IMR-90 (cell line): ENCODE measurements around the gene CDT1. TPM values are rescaled to one million over a fixed set of nuclear protein-coding genes. Genes with fewer than 3 reads are reported as not detected.

ENCODE experiments used
- ATAC-seq: fragments of 200-7000 bp; cut with Tn5 transposase; 2 replicates; pipeline ENCODE4 v1.9.1; 2020; ENCODE audit warnings: low read depth, mild to moderate bottlenecking, moderate library complexity
- BruUV-seq: library from RNA; stranded (reverse); fragments of 400-500 nt; replicated peaks from 2 replicates; lab custom pipeline; 2021; lab: Mats Ljungman, UMichigan
- CTCF ChIA-PET: fragments of 300-600 bp; formaldehyde crosslinking; extraction: SDS; loops from one replicate; lab custom pipeline; 2021; ENCODE audit warnings: antibody characterized with exemption; lab: Yijun Ruan, JAX
- POLR2A ChIA-PET: fragments of 300-600 bp; sonication (Branson Sonifier 250); formaldehyde crosslinking; loops from one replicate; lab custom pipeline; 2022; ENCODE audit warnings: antibody characterized with exemption; ENCODE audit not compliant: unreplicated experiment; lab: Charles Lee
- DNase-seq: peaks from one replicate; pipeline ENCODE4 v3.0.0; 2013
- H2AFZ ChIP-seq: replicated peaks from 2 replicates; pipeline ENCODE3; 2013; ENCODE audit warnings: low read length, mild to moderate bottlenecking; ENCODE audit not compliant: poor library complexity
- H2AK5ac ChIP-seq: 2 replicates; pipeline ENCODE4 v1.6.1; 2013; ENCODE audit warnings: low read depth, low read length, inconsistent platforms
- H2AK9ac ChIP-seq: replicated peaks from 2 replicates; pipeline ENCODE3; 2013; ENCODE audit warnings: mild to moderate bottlenecking, low read depth, low read length, moderate library complexity; ENCODE audit not compliant: poor library complexity
- H2BK120ac ChIP-seq: 2 replicates; pipeline ENCODE4 v1.6.1; 2013; ENCODE audit warnings: low read depth, low read length, inconsistent platforms
- H2BK15ac ChIP-seq: 3 replicates; pipeline ENCODE4 v1.6.1; 2013; ENCODE audit warnings: low read depth, low read length, inconsistent platforms
- H2BK20ac ChIP-seq: 2 replicates; pipeline ENCODE4 v1.6.1; 2013; ENCODE audit warnings: low read depth, mild to moderate bottlenecking, inconsistent platforms, low read length, moderate library complexity
- H2BK5ac ChIP-seq: 2 replicates; pipeline ENCODE4 v1.6.1; 2013; ENCODE audit warnings: mild to moderate bottlenecking, low read depth, low read length, inconsistent platforms; ENCODE audit not compliant: poor library complexity, severe bottlenecking
- H3K14ac ChIP-seq: replicated peaks from 2 replicates; pipeline ENCODE4 v1.6.1; 2013; ENCODE audit warnings: low read depth, low read length, inconsistent platforms
- H3K18ac ChIP-seq: 2 replicates; pipeline ENCODE4 v1.6.1; 2013; ENCODE audit warnings: low read depth, low read length, control low read depth
- H3K23ac ChIP-seq: 2 replicates; pipeline ENCODE4 v1.6.1; 2013; ENCODE audit warnings: low read depth, low read length, inconsistent platforms
- H3K27ac ChIP-seq: 2 replicates; pipeline ENCODE4 v1.5.1; 2013; ENCODE audit warnings: mild to moderate bottlenecking, control low read depth, low read length; ENCODE audit not compliant: insufficient read depth
- H3K27me3 ChIP-seq: 2 replicates; pipeline ENCODE4 v1.6.1; 2013; ENCODE audit warnings: low read length; ENCODE audit not compliant: control insufficient read depth, insufficient read depth
- H3K36me3 ChIP-seq: 2 replicates; pipeline ENCODE4 v1.6.1; 2013; ENCODE audit warnings: low read length, mixed read lengths; ENCODE audit not compliant: control insufficient read depth, insufficient read depth
- H3K4ac ChIP-seq: 2 replicates; pipeline ENCODE4 v1.6.1; 2013; ENCODE audit warnings: low read depth, low read length, inconsistent platforms
- H3K4me1 ChIP-seq: 2 replicates; pipeline ENCODE4 v1.6.1; 2013; ENCODE audit warnings: low read length, mixed read lengths; ENCODE audit not compliant: control insufficient read depth, insufficient read depth
- H3K4me2 ChIP-seq: 2 replicates; pipeline ENCODE4 v1.6.1; 2013; ENCODE audit warnings: low read depth, mild to moderate bottlenecking, control low read depth, low read length, moderate library complexity
- H3K4me3 ChIP-seq: 2 replicates; pipeline ENCODE4 v1.5.1; 2013; ENCODE audit warnings: low read depth, mild to moderate bottlenecking, control low read depth, low read length, moderate library complexity; ENCODE audit not compliant: insufficient read depth
- H3K56ac ChIP-seq: 2 replicates; pipeline ENCODE4 v1.6.1; 2013; ENCODE audit warnings: low read length, inconsistent platforms; ENCODE audit not compliant: insufficient read depth; ENCODE audit errors: extremely low read depth
- H3K79me1 ChIP-seq, 2 experiments: 2 replicates each; pipeline ENCODE4 v1.6.1; 2013; ENCODE audit warnings: low read length in 2 of 2, inconsistent platforms in 1 of 2, low read depth in 1 of 2
- H3K9ac ChIP-seq: 2 replicates; pipeline ENCODE4 v1.6.1; 2013; ENCODE audit warnings: low read depth, low read length, control low read depth
- H3K9me1 ChIP-seq: 2 replicates; pipeline ENCODE4 v1.6.1; 2013; ENCODE audit warnings: low read length, inconsistent platforms; ENCODE audit not compliant: insufficient read depth
- H3K9me3 ChIP-seq: 2 replicates; pipeline ENCODE4 v1.6.1; 2013; ENCODE audit warnings: low read length; ENCODE audit not compliant: control insufficient read depth, insufficient read depth
- H4K20me1 ChIP-seq: 2 replicates; pipeline ENCODE4 v1.6.1; 2013; ENCODE audit warnings: low read length, inconsistent platforms; ENCODE audit not compliant: insufficient read depth
- H4K5ac ChIP-seq: 2 replicates; pipeline ENCODE4 v1.6.1; 2013; ENCODE audit warnings: mild to moderate bottlenecking, low read depth, low read length, control low read depth
- H4K8ac ChIP-seq, 2 experiments: 2 replicates each; pipeline ENCODE4 v1.6.1; 2013; ENCODE audit warnings: low read depth in 2 of 2, low read length in 2 of 2, control low read depth in 1 of 2, inconsistent platforms in 1 of 2
- H4K91ac ChIP-seq: 2 replicates; pipeline ENCODE4 v1.6.1; 2013; ENCODE audit warnings: low read depth, low read length, inconsistent platforms; ENCODE audit not compliant: insufficient read depth
- BHLHE40 ChIP-seq: fragments of 150-350 bp; IDR thresholded peaks from 2 replicates; pipeline ENCODE4 v1.6.1; 2016; ENCODE audit warnings: mild to moderate bottlenecking, low read depth, low read length
- CEBPB ChIP-seq: IDR thresholded peaks from 2 replicates; pipeline ENCODE4 v1.6.1; 2012; ENCODE audit warnings: low read depth, low read length, improper control_type of control experiment
- CHD1 ChIP-seq: IDR thresholded peaks from 2 replicates; pipeline ENCODE4 v1.6.1; 2012; ENCODE audit warnings: low read depth, low read length, improper control_type of control experiment
- FOS ChIP-seq: fragments of 150-350 bp; IDR thresholded peaks from 2 replicates; pipeline ENCODE4 v1.6.1; 2016; ENCODE audit warnings: low read depth, low read length
- MAFK ChIP-seq: IDR thresholded peaks from 2 replicates; pipeline ENCODE4 v1.6.1; 2012; ENCODE audit warnings: low read depth, low read length, improper control_type of control experiment
- NFE2L2 ChIP-seq: fragments of 150-350 bp; IDR thresholded peaks from 2 replicates; pipeline ENCODE4 v1.6.1; 2016; ENCODE audit warnings: low read depth, mild to moderate bottlenecking, low read length
- POLR2A ChIP-seq: IDR thresholded peaks from 2 replicates; pipeline ENCODE4 v1.6.1; 2012; ENCODE audit warnings: mild to moderate bottlenecking, low read depth, low read length
- RAD21 ChIP-seq: IDR thresholded peaks from 2 replicates; pipeline ENCODE4 v1.6.1; 2012; ENCODE audit warnings: low read length, improper control_type of control experiment
- RCOR1 ChIP-seq: IDR thresholded peaks from 2 replicates; pipeline ENCODE4 v1.6.1; 2012; ENCODE audit warnings: mild to moderate bottlenecking, low read length, improper control_type of control experiment; ENCODE audit not compliant: insufficient replicate concordance
- RFX5 ChIP-seq: IDR thresholded peaks from 2 replicates; pipeline ENCODE4 v1.8.0; 2012; ENCODE audit warnings: low read depth, mild to moderate bottlenecking, low read length, moderate library complexity
- WGBS, 2 experiments: methylation state at CpG; one replicate each; pipeline versions ENCODE4 v1.1.5 to v1.1.7; 2013; ENCODE audit warnings: missing lambda C conversion rate in 2 of 2; ENCODE audit not compliant: insufficient read length in 1 of 2; ENCODE audit errors: extremely low coverage in 2 of 2; 5-methylcytosine and 5-hydroxymethylcytosine counted together
- dilution Hi-C: fragments of 300-500 bp; cut with HindIII; formaldehyde crosslinking; loops from one replicate; pipeline ENCODE4 v1.14.3; 2018; ENCODE audit warnings: low sequenced_read_pairs; ENCODE audit not compliant: unreplicated experiment
- in situ Hi-C: fragments of 300-500 bp; cut with MboI; formaldehyde crosslinking; loops from 3 replicates; pipeline ENCODE4 v1.14.3; 2019; ENCODE audit warnings: low sequenced_read_pairs, inconsistent platforms, mixed read lengths
- intact Hi-C: fragments of 100-400 bp; cut with micrococcal nuclease; formaldehyde crosslinking; loops from 2 replicates; pipeline ENCODE4 v1.10.0; 2022
- polyA plus RNA-seq, 3 experiments: library from polyadenylated mRNA; depleted of rRNA; stranded (reverse); fragments of >200 nt; gene quantifications; 2 replicates each; pipeline ENCODE4 v1.2.3, GENCODE V29; 2012; ENCODE audit warnings: low replicate concordance in 1 of 3
- total RNA-seq: library from RNA; depleted of rRNA; stranded (reverse); fragments of >200 nt; gene quantifications from 2 replicates; pipeline ENCODE4 v1.2.3, GENCODE V29; 2012
- TF ChIP-seq, protein P1 (sequence below): fragments of 150-350 bp; IDR thresholded peaks from 2 replicates; pipeline ENCODE4 v1.6.1; 2017; ENCODE audit warnings: mild to moderate bottlenecking, antibody characterized with exemption, low read length, low read depth
- TF ChIP-seq, protein P2 (sequence below): fragments of 150-350 bp; IDR thresholded peaks from 2 replicates; pipeline ENCODE4 v1.6.1; 2016; ENCODE audit warnings: low read depth, mild to moderate bottlenecking, low read length, moderate library complexity, borderline replicate concordance

CDT1 gene
- total and polyA plus RNA-seq, 2 of the 4 experiments (the other 2 are of a cell fraction) = 3.2 to 11.8 TPM

DNA sequence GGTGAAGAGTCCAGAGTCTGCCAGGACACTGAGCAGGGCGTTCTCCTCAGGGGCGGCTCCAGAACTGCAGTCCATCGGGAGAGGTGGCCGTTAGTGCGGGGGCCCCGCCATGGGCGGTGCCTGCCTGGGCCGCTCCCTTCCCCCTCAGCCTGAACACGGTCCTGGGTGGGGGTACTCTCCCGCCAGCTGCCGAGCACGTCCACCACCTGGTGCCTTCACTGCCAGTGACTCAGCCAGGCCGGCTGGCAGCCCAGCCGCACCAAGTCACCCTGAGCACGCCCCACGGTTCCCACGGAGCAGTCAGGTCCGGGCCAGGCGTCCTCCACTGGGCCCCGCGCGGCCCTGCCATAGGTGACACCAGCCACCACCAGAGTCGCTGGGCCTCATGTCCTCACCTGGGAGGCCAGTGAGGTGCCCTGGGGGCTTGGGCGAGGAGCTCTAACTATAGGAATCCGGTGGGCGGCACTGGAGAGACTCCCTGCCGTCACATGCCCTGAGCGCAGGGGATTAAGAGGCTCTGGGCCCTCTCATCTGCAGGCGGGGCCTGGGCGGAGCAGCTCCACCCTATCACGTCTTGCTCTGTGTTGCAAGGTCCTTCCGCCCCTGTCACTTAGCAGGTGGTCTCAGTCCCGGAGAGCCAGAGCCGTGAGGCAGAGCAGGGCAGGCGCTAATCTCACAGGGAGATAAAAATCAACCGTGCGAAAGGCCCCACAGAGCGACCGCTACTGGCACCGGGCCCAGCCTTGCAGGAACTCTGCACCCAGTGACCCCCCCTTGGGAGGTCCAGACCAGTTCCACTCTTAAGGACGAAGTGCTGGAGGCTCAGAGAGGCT, 32.9 kb upstream of the CDT1 start (continued):
- TF ChIP-seq RFX5 (no peak), MAFK (no peak), NFE2L2 (no peak)

DNA sequence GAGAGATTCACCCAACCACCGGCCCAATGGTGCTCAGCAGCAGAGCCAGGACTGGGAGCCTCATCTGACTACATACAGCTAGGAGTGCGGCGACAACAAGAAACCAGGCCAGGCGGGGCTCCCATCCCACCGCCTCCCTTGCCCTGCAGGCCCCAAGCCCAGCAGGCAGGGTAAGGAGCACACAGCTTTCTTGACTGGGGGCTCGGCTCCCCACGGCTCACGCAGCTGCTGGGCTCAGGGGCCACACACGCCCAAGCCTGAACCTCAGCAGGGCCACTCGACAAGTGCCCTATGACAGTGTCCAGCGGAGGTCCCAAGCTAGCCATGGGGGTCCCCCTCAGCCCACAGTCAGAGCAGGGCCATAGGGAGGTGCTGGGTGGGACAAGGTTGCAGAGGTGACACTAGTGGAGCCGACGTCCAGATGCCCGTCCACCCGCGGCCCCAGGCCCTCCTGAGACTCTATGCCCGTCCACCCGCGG, 32.3 kb upstream of the CDT1 start:
- dilution Hi-C loops = no loop called here
- H2BK15ac ChIP-seq = no peak overlapping the region
- in situ Hi-C loops = no loop called here
- peak overlapping the region; percentile 35 for H3K23ac ChIP-seq
- H3K9ac ChIP-seq = peak overlapping the region; percentile 4; the same call in 1 of the 2 replicates
- peak overlapping the region; percentile 81 for H2BK5ac ChIP-seq
- peak overlapping the region; percentile 53 for H4K5ac ChIP-seq
- no peak overlapping the region for H3K4me3 ChIP-seq
- H3K27ac ChIP-seq = peak overlapping the region; percentile 65
- peaks cover 15 to 86% of the 10 kb centered on the region in 2 experiments for H3K79me1 ChIP-seq
- intact Hi-C loops = no loop called here
- ChIA-PET POLR2A (no interaction called here), CTCF (interaction anchor here (1.4 to 1.5 kb wide), 2 partner anchors 16 to 34 kb away, joined by 3 to 4 read pairs; no protein-coding TSS in a partner anchor)
- peaks cover 93% of the 10 kb centered on the region for H4K20me1 ChIP-seq
- H2BK120ac ChIP-seq = peak overlapping the region; percentile 65
- no peak overlapping the region for H2BK20ac ChIP-seq
- peak overlapping the region; percentile 49; the same call in 1 of the 2 replicates for H4K91ac ChIP-seq
- H2AFZ ChIP-seq = peak overlapping the region; percentile 13
- peak overlapping the region; percentile 99 for H2AK9ac ChIP-seq
- H3K56ac ChIP-seq = no peak overlapping the region
- WGBS, 2 experiments = 86% methylated on average over 4 of the region's 19 CpGs; no CpG with 5 or more reads in 1 of the 2 experiments
- no peaks in the 10 kb centered on the region for H3K36me3 ChIP-seq
- H3K9me3 ChIP-seq = no peaks in the 10 kb centered on the region
- H3K4me2 ChIP-seq = peak overlapping the region; percentile 54
- H3K4me1 ChIP-seq = peaks cover 62% of the 10 kb centered on the region
- peak overlapping the region; percentile 70 for H3K14ac ChIP-seq
- H3K27me3 ChIP-seq = no peaks in the 10 kb centered on the region
- no TSS peak for BruUV-seq
- H2AK5ac ChIP-seq = peak overlapping the region; percentile 95
- H3K9me1 ChIP-seq = peaks cover 40% of the 10 kb centered on the region
- DNase-seq = no peak
- H3K18ac ChIP-seq = peak overlapping the region; percentile 35; the same call in 1 of the 2 replicates
- H3K4ac ChIP-seq = peak overlapping the region; percentile 91
- ATAC-seq = no peak
- peak overlapping the region in 1 of 2 experiments; percentile 46; a peak in 2 of 4 replicates for H4K8ac ChIP-seq
- no peak for TF ChIP-seq BHLHE40
- TF ChIP-seq MAFK = no peak
- no peak for TF ChIP-seq FOS
- TF ChIP-seq, protein P1, sequence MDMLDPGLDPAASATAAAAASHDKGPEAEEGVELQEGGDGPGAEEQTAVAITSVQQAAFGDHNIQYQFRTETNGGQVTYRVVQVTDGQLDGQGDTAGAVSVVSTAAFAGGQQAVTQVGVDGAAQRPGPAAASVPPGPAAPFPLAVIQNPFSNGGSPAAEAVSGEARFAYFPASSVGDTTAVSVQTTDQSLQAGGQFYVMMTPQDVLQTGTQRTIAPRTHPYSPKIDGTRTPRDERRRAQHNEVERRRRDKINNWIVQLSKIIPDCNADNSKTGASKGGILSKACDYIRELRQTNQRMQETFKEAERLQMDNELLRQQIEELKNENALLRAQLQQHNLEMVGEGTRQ = no peak
- no peak for TF ChIP-seq RFX5
- no peak for TF ChIP-seq CHD1
- TF ChIP-seq, protein P2, sequence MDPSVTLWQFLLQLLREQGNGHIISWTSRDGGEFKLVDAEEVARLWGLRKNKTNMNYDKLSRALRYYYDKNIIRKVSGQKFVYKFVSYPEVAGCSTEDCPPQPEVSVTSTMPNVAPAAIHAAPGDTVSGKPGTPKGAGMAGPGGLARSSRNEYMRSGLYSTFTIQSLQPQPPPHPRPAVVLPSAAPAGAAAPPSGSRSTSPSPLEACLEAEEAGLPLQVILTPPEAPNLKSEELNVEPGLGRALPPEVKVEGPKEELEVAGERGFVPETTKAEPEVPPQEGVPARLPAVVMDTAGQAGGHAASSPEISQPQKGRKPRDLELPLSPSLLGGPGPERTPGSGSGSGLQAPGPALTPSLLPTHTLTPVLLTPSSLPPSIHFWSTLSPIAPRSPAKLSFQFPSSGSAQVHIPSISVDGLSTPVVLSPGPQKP = no peak
- no peak for TF ChIP-seq CEBPB
- TF ChIP-seq NFE2L2 = no peak
- no peak for TF ChIP-seq RCOR1
- no peak for TF ChIP-seq POLR2A
- no peak for TF ChIP-seq RAD21
